HUES64 (cell line): ENCODE results near the gene OOSP4A.

Source experiments
- H3K27ac ChIP-seq: 2 replicates; pipeline ENCODE4 v1.7.0; 2013; ENCODE audit warnings: low read depth, low read length, inconsistent platforms
- H3K27me3 ChIP-seq: 2 replicates; pipeline ENCODE4 v1.6.1; 2013; ENCODE audit warnings: mild to moderate bottlenecking, low read length; ENCODE audit not compliant: insufficient read depth
- H3K36me3 ChIP-seq: 2 replicates; pipeline ENCODE4 v1.6.1; 2013; ENCODE audit warnings: mild to moderate bottlenecking, low read length; ENCODE audit not compliant: insufficient read depth
- H3K4me1 ChIP-seq: 2 replicates; pipeline ENCODE4 v1.6.1; 2013; ENCODE audit warnings: mild to moderate bottlenecking, low read length, moderate library complexity; ENCODE audit not compliant: insufficient read depth
- H3K4me3 ChIP-seq: 2 replicates; pipeline ENCODE4 v1.5.1; 2013; ENCODE audit warnings: mild to moderate bottlenecking, low read length, moderate library complexity
- H3K9ac ChIP-seq: 2 replicates; pipeline ENCODE4 v1.6.1; 2013; ENCODE audit warnings: mild to moderate bottlenecking, low read depth, low read length
- H3K9me3 ChIP-seq: 2 replicates; pipeline ENCODE4 v1.6.1; 2013; ENCODE audit warnings: low read depth, low read length; ENCODE audit not compliant: insufficient read depth
- WGBS: fragments of 150-250, 120-280 bp; methylation state at CpG from one replicate; pipeline ENCODE4 v1.1.7; 2013; ENCODE audit warnings: missing lambda C conversion rate; 5-methylcytosine and 5-hydroxymethylcytosine counted together

OOSP4A gene

DNA sequence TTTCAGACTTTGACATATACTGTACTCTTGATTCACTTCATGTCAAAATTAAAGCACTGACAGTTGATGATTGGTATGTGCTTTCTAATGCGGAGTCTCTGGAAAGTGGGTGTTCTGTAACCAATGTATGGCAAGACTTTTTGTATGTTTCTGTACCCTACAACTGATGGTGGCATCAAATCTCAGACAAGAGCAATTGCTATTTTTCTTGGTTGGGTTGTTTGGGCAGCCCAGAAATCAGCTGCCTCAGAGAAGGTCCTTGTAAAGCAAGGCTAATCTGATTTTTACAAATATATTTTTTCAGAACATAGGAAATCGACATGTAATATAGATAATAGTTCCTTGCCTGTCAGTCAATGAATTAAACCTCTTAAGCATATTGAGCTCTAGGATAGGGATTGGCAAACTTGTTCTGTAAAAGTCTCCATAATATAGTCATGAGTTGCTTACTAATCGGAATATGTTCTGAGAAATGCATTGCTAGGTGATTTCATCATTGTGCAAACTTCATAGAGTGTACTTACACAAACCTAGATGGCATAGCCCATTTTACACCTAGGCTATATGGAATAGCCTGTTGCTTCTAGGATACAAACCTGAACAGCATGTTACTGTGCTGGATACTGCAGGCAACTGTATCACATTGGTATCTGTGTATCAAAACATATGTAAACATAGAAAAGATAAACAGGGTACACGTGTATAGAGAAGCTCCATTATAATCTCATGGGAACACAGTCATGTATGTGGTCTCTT, 10.2 kb upstream of the OOSP4A start:
- H3K9ac ChIP-seq, result no peak overlapping the region
- WGBS, result 92% methylated on average over 2 of the region's 4 CpGs
- no peaks in the 10 kb centered on the region for H3K4me1 ChIP-seq
- no peak overlapping the region for H3K4me3 ChIP-seq
- H3K9me3 ChIP-seq, result no peaks in the 10 kb centered on the region
- no peak overlapping the region for H3K27ac ChIP-seq
- H3K36me3 ChIP-seq, result no peaks in the 10 kb centered on the region
- no peaks in the 10 kb centered on the region for H3K27me3 ChIP-seq

DNA sequence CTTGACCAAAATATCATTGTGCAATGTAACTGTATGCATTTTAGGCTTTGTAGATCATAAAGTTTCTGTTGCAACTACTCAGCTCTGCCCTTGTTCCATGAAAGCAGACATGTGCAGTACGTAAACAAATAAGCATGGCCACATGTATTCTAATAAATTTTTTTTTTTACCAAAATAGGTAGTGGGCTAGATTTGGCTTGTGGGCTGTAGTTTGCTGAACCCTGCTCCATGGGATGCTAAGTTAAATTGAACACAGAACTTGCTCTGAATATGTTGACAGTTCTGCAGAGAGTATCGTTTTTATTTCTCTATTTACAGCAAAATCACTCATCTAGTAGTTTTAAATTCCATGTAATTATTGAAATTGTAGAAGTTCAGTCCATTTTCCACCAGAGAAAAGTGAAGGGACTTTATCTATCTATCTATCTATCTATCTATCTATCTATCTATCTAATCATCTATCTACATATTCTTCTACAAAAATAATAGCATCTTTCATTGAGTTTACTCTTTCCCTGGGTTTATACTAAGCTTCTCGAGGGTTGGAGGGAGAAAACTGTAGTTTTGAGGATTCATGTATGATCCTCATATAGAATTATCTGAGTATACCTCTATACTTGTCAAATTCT, 9.5 kb upstream of the OOSP4A start:
- H3K9me3 ChIP-seq, result no peaks in the 10 kb centered on the region
- no peak overlapping the region for H3K4me3 ChIP-seq
- no peaks in the 10 kb centered on the region for H3K36me3 ChIP-seq
- H3K27ac ChIP-seq, result no peak overlapping the region
- no peaks in the 10 kb centered on the region for H3K4me1 ChIP-seq
- no peak overlapping the region for H3K9ac ChIP-seq
- H3K27me3 ChIP-seq, result no peaks in the 10 kb centered on the region
- 100% methylated on average over 1 of the region's 3 CpGs for WGBS

DNA sequence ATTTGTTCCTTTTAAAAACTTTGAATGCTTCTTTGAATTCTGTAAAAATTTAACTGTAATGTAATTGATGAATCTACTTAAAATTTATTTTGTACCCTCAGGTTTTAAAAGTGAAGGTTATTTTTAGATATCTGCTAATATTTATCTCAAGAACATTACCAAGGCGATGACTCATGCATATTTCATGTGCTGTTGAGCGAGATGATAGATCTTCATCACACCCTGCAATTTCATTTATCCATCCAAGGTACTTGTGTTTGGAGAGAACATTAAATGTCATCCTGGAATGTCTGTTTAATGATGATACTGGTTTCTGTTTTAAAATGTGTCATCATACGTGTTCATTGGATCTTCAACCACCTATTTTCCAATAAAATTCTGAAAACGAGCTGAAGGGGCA, 6.7 kb upstream of the OOSP4A start:
- no peak overlapping the region for H3K27ac ChIP-seq
- no peaks in the 10 kb centered on the region for H3K27me3 ChIP-seq

DNA sequence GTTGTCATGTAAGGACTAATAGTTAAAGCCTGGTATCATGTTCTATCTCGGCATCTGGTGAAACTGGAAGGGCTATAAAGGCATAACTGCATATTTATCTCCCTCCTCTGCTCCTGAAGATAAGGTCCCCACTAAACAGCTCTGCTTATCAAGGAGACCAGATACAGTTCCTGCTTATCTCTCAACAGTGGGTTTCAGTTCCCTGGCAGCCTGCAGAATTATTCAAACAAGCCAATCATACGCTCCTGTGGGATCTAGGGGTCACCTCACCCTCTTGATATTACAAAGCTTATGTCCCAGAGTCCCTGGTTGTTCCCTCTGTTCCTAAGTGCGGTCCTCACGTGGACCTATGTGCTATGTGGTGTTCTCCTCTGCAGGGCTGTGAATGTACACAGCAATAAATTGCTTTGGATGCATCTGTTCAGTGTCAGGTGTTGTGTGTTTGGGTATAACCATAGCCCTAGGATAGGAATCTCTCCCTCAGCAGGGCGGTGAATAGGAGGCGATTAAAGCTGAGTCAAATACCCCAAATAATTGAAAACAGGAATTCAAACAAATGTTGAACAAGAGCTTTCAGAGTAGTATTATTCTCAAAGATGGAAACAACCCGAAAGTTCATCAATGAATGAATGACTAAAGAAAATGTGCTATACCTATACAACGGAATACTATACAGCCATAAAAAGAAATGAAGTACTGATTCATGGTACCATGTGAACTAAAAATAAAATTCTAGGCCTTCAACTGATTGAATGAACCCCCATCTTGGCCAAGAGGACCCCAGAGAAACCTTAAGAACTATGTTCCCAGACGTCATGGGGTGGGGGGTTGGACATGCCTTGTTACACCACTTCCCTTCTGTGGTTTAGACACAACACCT, 3.1 kb upstream of the OOSP4A start:
- Histone ChIP-seq H3K4me3 (no peak overlapping the region), H3K36me3 (no peaks in the 10 kb centered on the region), H3K27ac (no peak overlapping the region), H3K27me3 (no peaks in the 10 kb centered on the region), H3K4me1 (peaks cover 12% of the 10 kb centered on the region), H3K9me3 (no peaks in the 10 kb centered on the region), H3K9ac (no peak overlapping the region)
- 89% methylated on average over 6 of the region's 9 CpGs for WGBS

More for the DNA sequence above, 6.7 kb upstream of the OOSP4A start:
- Histone ChIP-seq H3K4me1 (no peaks in the 10 kb centered on the region), H3K36me3 (no peaks in the 10 kb centered on the region), H3K4me3 (no peak overlapping the region), H3K9ac (no peak overlapping the region), H3K9me3 (no peaks in the 10 kb centered on the region)
- WGBS, result 94% methylated on average over 4 of the region's 4 CpGs

DNA sequence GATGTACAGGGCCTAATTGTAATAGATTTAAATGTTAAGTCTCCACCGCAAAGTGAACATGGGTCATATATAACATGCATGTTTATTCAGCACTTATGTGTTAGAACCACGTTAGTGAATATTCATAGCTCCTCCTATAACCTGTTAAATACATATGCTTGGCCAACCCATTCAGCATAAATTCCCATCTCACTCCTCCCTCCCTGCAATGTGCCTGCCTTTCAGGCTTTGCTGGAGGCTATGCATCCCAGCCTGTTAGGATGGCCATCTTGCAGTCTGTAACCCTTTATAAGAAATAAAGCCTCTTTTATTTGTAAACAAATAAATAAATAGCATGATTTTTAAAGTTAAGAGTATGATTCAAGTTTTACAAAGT, 1.7 kb upstream of the OOSP4A start:
- 89% methylated on average over 2 of the region's 2 CpGs for WGBS
- H3K4me3 ChIP-seq, result no peak overlapping the region

DNA sequence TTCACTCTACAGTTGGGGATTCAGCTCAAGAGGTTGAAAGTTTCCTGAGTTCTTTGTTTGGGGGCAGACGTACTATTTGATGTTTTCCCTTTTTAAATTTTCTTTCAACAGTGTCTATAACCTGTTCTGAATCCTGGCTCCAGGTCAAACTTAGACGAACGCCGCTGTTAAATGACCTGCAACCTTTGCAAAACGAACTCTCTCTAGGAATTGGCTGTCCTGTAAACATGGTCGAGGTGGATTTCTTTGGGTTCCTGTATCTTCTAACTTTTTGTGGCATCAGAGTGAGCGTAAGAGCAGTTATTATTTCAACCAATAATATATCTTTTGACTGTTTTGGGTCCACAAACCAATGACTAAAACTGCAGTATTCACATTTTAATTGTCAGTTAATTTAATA, 1.6 kb downstream of the OOSP4A start:
- no peaks in the 10 kb centered on the region for H3K27me3 ChIP-seq
- H3K27ac ChIP-seq, result no peak overlapping the region
- peaks cover 12% of the 10 kb centered on the region for H3K4me1 ChIP-seq
- no peaks in the 10 kb centered on the region for H3K9me3 ChIP-seq
- 87% methylated on average over 7 of the region's 7 CpGs for WGBS
- H3K36me3 ChIP-seq, result no peaks in the 10 kb centered on the region
- no peak overlapping the region for H3K9ac ChIP-seq
- no peak overlapping the region for H3K4me3 ChIP-seq

More for the DNA sequence above, 1.7 kb upstream of the OOSP4A start:
- Histone ChIP-seq H3K9me3 (no peaks in the 10 kb centered on the region), H3K9ac (no peak overlapping the region), H3K27me3 (no peaks in the 10 kb centered on the region), H3K4me1 (peaks cover 12% of the 10 kb centered on the region), H3K36me3 (no peaks in the 10 kb centered on the region), H3K27ac (no peak overlapping the region)

DNA sequence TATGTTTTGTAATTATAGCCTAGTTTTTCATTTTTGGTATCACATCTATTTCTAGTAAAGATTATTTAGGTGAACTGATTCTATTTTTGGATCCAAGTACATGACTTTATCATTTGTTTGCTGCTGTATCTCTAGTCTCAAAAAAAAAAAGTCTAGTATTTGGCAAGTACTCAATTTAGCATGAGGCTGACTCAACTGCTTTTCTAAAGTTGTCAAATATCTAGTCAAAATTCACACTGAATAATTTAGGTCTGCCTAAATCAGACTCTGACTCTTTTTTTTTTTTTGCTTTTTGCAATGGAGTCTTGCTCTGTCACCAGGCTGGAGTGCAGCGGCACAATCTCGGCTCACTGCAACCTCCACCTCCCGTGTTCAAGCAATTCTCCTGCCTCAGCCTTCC, 2.4 kb downstream of the OOSP4A start:
- no peaks in the 10 kb centered on the region for H3K36me3 ChIP-seq
- H3K4me3 ChIP-seq, result no peak overlapping the region
- H3K4me1 ChIP-seq, result peaks cover 12% of the 10 kb centered on the region
- no peaks in the 10 kb centered on the region for H3K9me3 ChIP-seq
- no peaks in the 10 kb centered on the region for H3K27me3 ChIP-seq
- no peak overlapping the region for H3K9ac ChIP-seq
- 97% methylated on average over 3 of the region's 3 CpGs for WGBS
- H3K27ac ChIP-seq, result no peak overlapping the region

DNA sequence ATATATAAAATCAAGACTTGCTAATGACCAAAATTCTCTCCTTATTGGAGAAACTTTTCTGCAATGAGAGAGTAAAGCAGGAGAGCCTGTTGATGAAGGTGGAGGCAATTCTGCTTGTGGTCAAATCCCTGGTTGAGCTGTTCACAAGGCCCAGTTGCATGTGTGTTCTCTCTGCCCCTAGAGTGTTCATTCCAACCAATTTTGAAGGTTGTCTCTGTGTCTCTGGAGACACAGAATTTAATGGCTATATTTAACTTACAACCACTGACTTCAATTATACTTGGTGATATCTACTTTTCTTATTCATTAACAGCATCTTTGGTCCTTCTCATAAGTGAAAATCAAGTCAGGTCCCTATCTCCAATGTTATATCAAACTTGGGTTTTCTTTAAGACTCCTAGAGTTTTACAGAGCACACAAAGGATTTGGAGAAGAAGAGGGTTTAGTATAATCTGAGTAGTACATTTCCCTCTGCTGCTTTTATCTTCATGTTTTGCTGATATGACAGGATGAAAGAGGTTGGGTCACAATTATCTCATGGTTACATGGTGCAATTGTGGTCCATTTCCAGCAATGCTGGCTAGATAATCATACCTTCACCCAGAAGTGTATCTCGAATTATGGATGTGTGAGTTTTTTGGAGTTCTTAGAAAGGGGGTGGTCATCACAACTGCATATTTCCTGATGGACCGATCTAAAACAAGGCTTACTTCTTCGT, 4.0 kb downstream of the OOSP4A start:
- H3K9ac ChIP-seq, result no peak overlapping the region
- WGBS, result 96% methylated on average over 3 of the region's 3 CpGs

DNA sequence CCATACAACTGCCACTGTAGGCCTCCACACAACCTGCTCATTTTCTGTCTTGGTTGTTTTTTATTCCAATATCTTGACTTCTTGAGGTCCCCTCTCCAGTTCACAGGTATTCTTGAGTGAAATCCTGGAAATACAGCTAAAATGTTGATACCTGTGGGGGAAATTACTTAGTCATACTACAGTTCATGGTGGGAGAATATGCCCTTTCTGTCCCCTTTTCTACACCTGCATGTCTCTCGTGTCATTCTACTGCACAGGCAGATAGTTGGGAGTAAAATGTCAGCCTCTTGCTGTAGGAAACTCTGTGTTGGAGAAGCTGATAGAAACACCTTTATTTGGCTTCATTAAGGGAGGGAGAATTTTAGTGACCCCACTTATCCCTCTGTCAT, 4.6 kb downstream of the OOSP4A start:
- Histone ChIP-seq H3K27ac (no peak overlapping the region), H3K9ac (no peak overlapping the region), H3K27me3 (no peaks in the 10 kb centered on the region), H3K9me3 (no peaks in the 10 kb centered on the region), H3K4me1 (peaks cover 17% of the 10 kb centered on the region), H3K36me3 (no peaks in the 10 kb centered on the region), H3K4me3 (no peak overlapping the region)
- WGBS, result 89% methylated on average over 1 of the region's 1 CpG

More for the DNA sequence above, 4.0 kb downstream of the OOSP4A start:
- Histone ChIP-seq H3K4me3 (no peak overlapping the region), H3K9me3 (no peaks in the 10 kb centered on the region), H3K27me3 (no peaks in the 10 kb centered on the region), H3K4me1 (peaks cover 13% of the 10 kb centered on the region), H3K36me3 (no peaks in the 10 kb centered on the region), H3K27ac (no peak overlapping the region)

DNA sequence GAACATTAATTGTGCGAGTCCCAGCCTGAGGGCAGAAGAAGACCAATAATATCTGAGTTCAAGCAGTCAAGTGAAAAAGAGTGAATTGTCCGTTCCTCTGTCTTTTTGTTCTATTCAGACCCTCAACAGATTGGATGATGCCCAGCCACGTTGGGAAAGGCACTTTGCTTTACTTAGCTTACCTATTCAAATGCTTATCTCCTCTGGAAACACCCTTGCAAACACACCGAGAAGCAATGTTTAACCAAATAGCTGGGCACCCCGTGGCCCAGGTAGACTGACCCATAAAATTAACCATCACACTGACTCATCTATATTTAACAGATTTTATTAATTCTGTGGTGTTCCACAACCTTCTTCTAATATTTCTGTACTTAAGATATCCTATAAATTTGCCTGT, 9.3 kb downstream of the OOSP4A start:
- H3K27ac ChIP-seq, result no peak overlapping the region
- no peaks in the 10 kb centered on the region for H3K27me3 ChIP-seq
- peaks cover 7% of the 10 kb centered on the region; the same call in 1 of the 2 replicates for H3K4me1 ChIP-seq
- H3K9me3 ChIP-seq, result no peaks in the 10 kb centered on the region
- no peak overlapping the region for H3K9ac ChIP-seq
- H3K36me3 ChIP-seq, result no peaks in the 10 kb centered on the region
- 57% methylated on average over 5 of the region's 5 CpGs for WGBS
- no peak overlapping the region for H3K4me3 ChIP-seq
